Ovary (tissue), 9 donors: ENCODE data around the gene MOB3B. TPM values are rescaled to one million over a fixed set of nuclear protein-coding genes. Genes with fewer than 3 reads are reported as not detected.

ENCODE experiments used
- DNase-seq, 5 donors: peaks; one replicate each; pipeline ENCODE4 v3.0.0-alpha.2; 2019 to 2020
- H3K27ac ChIP-seq, 2 donors: fragments of 200-600 bp; one replicate each; pipeline versions ENCODE4 v1.5.1 to v1.8.0; 2019 to 2022
- H3K27me3 ChIP-seq: fragments of 200-600 bp; one replicate; pipeline ENCODE4 v1.8.0; 2022
- H3K36me3 ChIP-seq: fragments of 200-600 bp; sonication (generic); one replicate; pipeline ENCODE4 v1.5.1; 2019
- H3K4me1 ChIP-seq: one replicate; pipeline ENCODE4 v1.8.1; 2013; ENCODE audit warnings: mild to moderate bottlenecking, moderate library complexity; ENCODE audit not compliant: insufficient read depth
- H3K4me3 ChIP-seq: fragments of 200-600 bp; sonication (generic); one replicate; pipeline ENCODE4 v1.5.1; 2017
- H3K9me3 ChIP-seq, 2 donors: fragments of 200-600 bp in 1 of 2; sonication (generic) in 1 of 2; one replicate each; pipeline versions ENCODE4 v1.5.1 to v1.8.1; 2013 to 2019; ENCODE audit warnings: mild to moderate bottlenecking in 1 of 2, moderate library complexity in 1 of 2
- CTCF ChIP-seq, 3 donors: fragments of 450-650 bp in 2 of 3; fragments of 200-600 bp in 1 of 3; IDR thresholded peaks; one replicate each; pipeline versions ENCODE4 v1.5.1 to v1.8.0; 2016 to 2022; ENCODE audit warnings: antibody characterized with exemption in 3 of 3, mild to moderate bottlenecking in 1 of 3
- EP300 ChIP-seq: sonication (generic); formaldehyde crosslinking; IDR thresholded peaks from one replicate; pipeline ENCODE4 v1.6.1; 2017; ENCODE audit warnings: antibody characterized with exemption
- POLR2A ChIP-seq: fragments of 450-650 bp; IDR thresholded peaks from one replicate; pipeline ENCODE4 v1.6.1; 2017; ENCODE audit warnings: antibody characterized with exemption, mild to moderate bottlenecking, moderate library complexity
- WGBS, 3 donors: extraction: QIAGEN DNeasy Blood & Tissue Kit in 1 of 3; methylation state at CpG; one replicate each; pipeline versions ENCODE4 v1.1.5 to v1.1.7; 2013 to 2017; 5-methylcytosine and 5-hydroxymethylcytosine counted together
- intact Hi-C, 4 donors: fragments of 100-400 bp; cut with DNase I; formaldehyde crosslinking; loops; one replicate each; pipeline versions ENCODE4 v1.11.0 to v1.15.1; 2022 to 2023
- polyA plus RNA-seq, 2 donors: library from polyadenylated mRNA; stranded (reverse); fragments of 200-250 nt in 1 of 2; fragments of 350-450 nt in 1 of 2; fragmentation: Illumina TruSeq in 1 of 2; extraction: RNeasy Lipid Tissue Mini Kit (QIAGEN cat#74804) in 1 of 2; gene quantifications; one replicate each; pipeline ENCODE4 v1.2.3, GENCODE V29; 2013 to 2014
- total RNA-seq, 7 donors: library from RNA; depleted of rRNA in 2 of 7; stranded (reverse); fragments of >200 nt in 2 of 7; fragmentation: NEBNext Ultra II Directional in 3 of 7; extraction: Animal tissue kit (Norgen Biotek cat#: 25700) in 3 of 7; gene quantifications; one replicate each; pipeline versions ENCODE4 v1.1.0 to v1.2.4, GENCODE V29; 2016 to 2023
- donor health status: DM: no; HTN: no; CAD: no; lungs with moderate emphysema.
- donor health status: DM: no; HTN: no; CAD: no.
- donor health status: Bipolar disorder and iron deficiency.
- donor health status: DM: yes; HTN: yes; CAD: no.
- donor health status: DM: no; HTN: no; CAD: no.
- donor health status: DM: yes; HTN: yes; CAD: no.

MOB3B gene
- total and polyA plus RNA-seq, 9 donors, result 16.3 to 68.2 (median 28.1) TPM

DNA sequence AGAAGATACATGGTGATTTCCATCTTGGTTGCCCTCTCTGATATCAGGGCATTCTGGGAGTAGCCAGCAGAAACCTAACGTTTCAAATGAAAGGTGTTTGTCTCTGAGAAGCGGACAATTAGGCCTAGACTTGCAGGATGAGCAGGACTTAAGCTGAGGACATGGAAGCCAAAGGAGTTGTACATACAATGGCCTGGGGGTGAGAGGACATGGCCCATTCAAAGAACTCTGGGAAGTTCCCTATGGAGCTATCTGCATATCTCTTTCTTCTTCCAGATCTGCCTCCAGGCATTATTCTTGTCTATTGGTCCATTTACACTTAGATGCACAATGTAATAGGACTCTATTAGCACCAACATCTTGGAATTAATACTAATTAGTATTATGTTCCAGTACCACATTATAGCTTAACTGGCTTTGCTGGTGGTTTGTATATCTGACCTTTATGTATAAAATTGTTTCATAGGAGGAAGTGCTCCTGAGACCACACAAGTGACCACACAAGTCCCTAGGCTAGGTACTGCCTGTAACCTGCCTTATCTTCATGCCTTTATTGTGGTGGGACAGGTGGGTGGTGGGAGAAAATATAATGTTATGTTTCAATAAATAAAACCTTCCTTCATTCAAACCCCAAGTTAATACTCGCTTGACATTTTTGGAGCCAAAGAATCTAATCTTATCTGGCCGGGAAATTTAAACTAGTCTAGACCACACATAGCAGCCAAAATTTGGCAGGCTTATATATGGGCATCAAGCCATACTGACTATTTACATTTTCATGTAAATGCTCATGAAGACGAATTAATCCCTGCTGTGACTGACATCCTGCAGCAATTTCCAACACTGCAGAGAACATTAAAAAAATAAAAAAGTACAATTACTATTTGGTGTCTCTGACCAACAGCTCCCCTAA lies 180.6 kb downstream of the MOB3B start:
- Histone ChIP-seq H3K36me3 (no peaks in the 10 kb centered on the region), H3K4me3 (no peak overlapping the region), H3K27ac (no peak overlapping the region), H3K9me3 (no peaks in the 10 kb centered on the region), H3K27me3 (no peaks in the 10 kb centered on the region), H3K4me1 (peaks cover 14% of the 10 kb centered on the region)
- intact Hi-C loops, result no loop called here
- DNase-seq, result no peak
- TF ChIP-seq CTCF (IDR thresholded peaks at IDR 0.05), result no peak
- no peak for TF ChIP-seq EP300
- no peak for TF ChIP-seq POLR2A
- WGBS, 3 donors, result 46 to 55% (median 49%) methylated on average over 5 of the region's 5 CpGs

DNA sequence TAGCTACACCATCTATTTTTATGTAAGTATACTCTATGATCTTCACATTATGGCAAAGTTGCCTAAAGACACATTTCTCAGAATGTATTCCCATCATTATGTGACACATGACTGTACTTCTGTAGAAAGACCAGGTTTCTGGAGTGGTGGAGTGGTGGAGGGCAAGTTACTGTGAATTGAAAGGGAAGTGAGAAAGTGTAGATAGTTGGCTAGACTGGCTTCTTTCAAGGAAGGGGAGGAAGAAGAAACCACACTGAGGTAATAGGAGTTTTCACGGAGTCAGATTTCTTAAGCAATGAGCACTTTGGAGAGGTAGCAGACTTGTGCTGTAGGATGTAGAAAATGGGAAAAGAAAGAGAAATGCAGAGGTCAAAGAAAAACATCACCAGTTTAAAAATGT lies 181.7 kb downstream of the MOB3B start:
- intact Hi-C loops, result no loop called here
- Histone ChIP-seq H3K27ac (no peak overlapping the region), H3K9me3 (no peaks in the 10 kb centered on the region), H3K27me3 (no peaks in the 10 kb centered on the region), H3K36me3 (no peaks in the 10 kb centered on the region), H3K4me3 (no peak overlapping the region), H3K4me1 (peaks cover 10% of the 10 kb centered on the region)
- TF ChIP-seq EP300 (no peak), CTCF (IDR thresholded peaks at IDR 0.05) (no peak), POLR2A (no peak)
- no peak for DNase-seq
- WGBS, 3 donors, result 97 to 98% (median 98%) methylated on average over 1 of the region's 1 CpG

DNA sequence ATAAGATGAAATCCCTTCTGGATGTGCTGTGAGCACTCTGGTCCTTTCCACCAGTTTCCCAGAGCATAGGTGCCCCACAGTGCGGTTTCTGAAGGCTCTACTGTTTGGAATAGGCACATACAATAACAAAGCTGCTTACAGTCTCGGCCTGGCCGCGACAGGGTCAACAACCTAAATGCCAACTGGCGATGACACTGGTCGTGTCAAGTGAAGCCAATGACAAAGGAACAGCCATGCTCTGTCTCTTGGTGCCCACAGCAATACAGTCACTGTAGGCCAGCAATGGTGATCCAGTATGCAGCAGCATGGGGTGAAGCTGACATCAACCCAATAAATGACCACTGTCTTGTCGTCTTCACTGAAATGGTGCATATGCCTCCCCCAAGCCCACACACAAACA lies 184.8 kb downstream of the MOB3B start:
- H3K27ac ChIP-seq, result no peak overlapping the region
- H3K27me3 ChIP-seq, result no peaks in the 10 kb centered on the region
- TF ChIP-seq CTCF (IDR thresholded peaks at IDR 0.05) (no peak), POLR2A (no peak), EP300 (no peak)
- intact Hi-C loops, result no loop called here
- no peaks in the 10 kb centered on the region for H3K9me3 ChIP-seq
- H3K4me1 ChIP-seq, result peaks cover 16% of the 10 kb centered on the region
- 92 to 99% (median 96%) methylated on average over 7 of the region's 7 CpGs for WGBS, 3 donors
- DNase-seq, result no peak
- H3K4me3 ChIP-seq, result no peak overlapping the region
- H3K36me3 ChIP-seq, result no peaks in the 10 kb centered on the region

- Histone ChIP-seq H3K4me3 (no peak overlapping the region), H3K4me1 (peaks cover 36% of the 10 kb centered on the region), H3K27me3 (no peaks in the 10 kb centered on the region), H3K9me3 (no peaks in the 10 kb centered on the region), H3K36me3 (no peaks in the 10 kb centered on the region), H3K27ac (peak overlapping the region; percentile 57 to 72)
- no peak for DNase-seq
- WGBS, 3 donors, result 84 to 87% (median 84%) methylated on average over 9 of the region's 9 CpGs
- intact Hi-C loops, result no loop called here
- TF ChIP-seq EP300, result no peak
- TF ChIP-seq CTCF (IDR thresholded peaks at IDR 0.05), result no peak
- no peak for TF ChIP-seq POLR2A
Measured at GRCh38 chr9:27341545-27342294, 187.9 kb downstream of the MOB3B start.
